IMR-90 (cell line): Measurements from ENCODE around the gene PPRC1. TPM values are rescaled to one million over a fixed set of nuclear protein-coding genes. Genes with fewer than 3 reads are reported as not detected.

ENCODE experiments used
- ATAC-seq: fragments of 200-7000 bp; cut with Tn5 transposase; 2 replicates; pipeline ENCODE4 v1.9.1; 2020; ENCODE audit warnings: low read depth, mild to moderate bottlenecking, moderate library complexity
- BruUV-seq: library from RNA; stranded (reverse); fragments of 400-500 nt; replicated peaks from 2 replicates; lab custom pipeline; 2021; lab: Mats Ljungman, UMichigan
- CTCF ChIA-PET: fragments of 300-600 bp; formaldehyde crosslinking; extraction: SDS; loops from one replicate; lab custom pipeline; 2021; ENCODE audit warnings: antibody characterized with exemption; lab: Yijun Ruan, JAX
- POLR2A ChIA-PET: fragments of 300-600 bp; sonication (Branson Sonifier 250); formaldehyde crosslinking; loops from one replicate; lab custom pipeline; 2022; ENCODE audit warnings: antibody characterized with exemption; ENCODE audit not compliant: unreplicated experiment; lab: Charles Lee
- DNase-seq: peaks from one replicate; pipeline ENCODE4 v3.0.0; 2013
- H2AFZ ChIP-seq: replicated peaks from 2 replicates; pipeline ENCODE3; 2013; ENCODE audit warnings: low read length, mild to moderate bottlenecking; ENCODE audit not compliant: poor library complexity
- H2AK5ac ChIP-seq: 2 replicates; pipeline ENCODE4 v1.6.1; 2013; ENCODE audit warnings: low read depth, low read length, inconsistent platforms
- H2AK9ac ChIP-seq: replicated peaks from 2 replicates; pipeline ENCODE3; 2013; ENCODE audit warnings: mild to moderate bottlenecking, low read depth, low read length, moderate library complexity; ENCODE audit not compliant: poor library complexity
- H2BK120ac ChIP-seq: 2 replicates; pipeline ENCODE4 v1.6.1; 2013; ENCODE audit warnings: low read depth, low read length, inconsistent platforms
- H2BK15ac ChIP-seq: 3 replicates; pipeline ENCODE4 v1.6.1; 2013; ENCODE audit warnings: low read depth, low read length, inconsistent platforms
- H2BK20ac ChIP-seq: 2 replicates; pipeline ENCODE4 v1.6.1; 2013; ENCODE audit warnings: low read depth, mild to moderate bottlenecking, inconsistent platforms, low read length, moderate library complexity
- H2BK5ac ChIP-seq: 2 replicates; pipeline ENCODE4 v1.6.1; 2013; ENCODE audit warnings: mild to moderate bottlenecking, low read depth, low read length, inconsistent platforms; ENCODE audit not compliant: poor library complexity, severe bottlenecking
- H3K14ac ChIP-seq: replicated peaks from 2 replicates; pipeline ENCODE4 v1.6.1; 2013; ENCODE audit warnings: low read depth, low read length, inconsistent platforms
- H3K18ac ChIP-seq: 2 replicates; pipeline ENCODE4 v1.6.1; 2013; ENCODE audit warnings: low read depth, low read length, control low read depth
- H3K23ac ChIP-seq: 2 replicates; pipeline ENCODE4 v1.6.1; 2013; ENCODE audit warnings: low read depth, low read length, inconsistent platforms
- H3K27ac ChIP-seq: 2 replicates; pipeline ENCODE4 v1.5.1; 2013; ENCODE audit warnings: mild to moderate bottlenecking, control low read depth, low read length; ENCODE audit not compliant: insufficient read depth
- H3K27me3 ChIP-seq: 2 replicates; pipeline ENCODE4 v1.6.1; 2013; ENCODE audit warnings: low read length; ENCODE audit not compliant: control insufficient read depth, insufficient read depth
- H3K36me3 ChIP-seq: 2 replicates; pipeline ENCODE4 v1.6.1; 2013; ENCODE audit warnings: low read length, mixed read lengths; ENCODE audit not compliant: control insufficient read depth, insufficient read depth
- H3K4ac ChIP-seq: 2 replicates; pipeline ENCODE4 v1.6.1; 2013; ENCODE audit warnings: low read depth, low read length, inconsistent platforms
- H3K4me1 ChIP-seq: 2 replicates; pipeline ENCODE4 v1.6.1; 2013; ENCODE audit warnings: low read length, mixed read lengths; ENCODE audit not compliant: control insufficient read depth, insufficient read depth
- H3K4me2 ChIP-seq: 2 replicates; pipeline ENCODE4 v1.6.1; 2013; ENCODE audit warnings: low read depth, mild to moderate bottlenecking, control low read depth, low read length, moderate library complexity
- H3K4me3 ChIP-seq: 2 replicates; pipeline ENCODE4 v1.5.1; 2013; ENCODE audit warnings: low read depth, mild to moderate bottlenecking, control low read depth, low read length, moderate library complexity; ENCODE audit not compliant: insufficient read depth
- H3K56ac ChIP-seq: 2 replicates; pipeline ENCODE4 v1.6.1; 2013; ENCODE audit warnings: low read length, inconsistent platforms; ENCODE audit not compliant: insufficient read depth; ENCODE audit errors: extremely low read depth
- H3K79me1 ChIP-seq, 2 experiments: 2 replicates each; pipeline ENCODE4 v1.6.1; 2013; ENCODE audit warnings: low read length in 2 of 2, inconsistent platforms in 1 of 2, low read depth in 1 of 2
- H3K9ac ChIP-seq: 2 replicates; pipeline ENCODE4 v1.6.1; 2013; ENCODE audit warnings: low read depth, low read length, control low read depth
- H3K9me1 ChIP-seq: 2 replicates; pipeline ENCODE4 v1.6.1; 2013; ENCODE audit warnings: low read length, inconsistent platforms; ENCODE audit not compliant: insufficient read depth
- H3K9me3 ChIP-seq: 2 replicates; pipeline ENCODE4 v1.6.1; 2013; ENCODE audit warnings: low read length; ENCODE audit not compliant: control insufficient read depth, insufficient read depth
- H4K20me1 ChIP-seq: 2 replicates; pipeline ENCODE4 v1.6.1; 2013; ENCODE audit warnings: low read length, inconsistent platforms; ENCODE audit not compliant: insufficient read depth
- H4K5ac ChIP-seq: 2 replicates; pipeline ENCODE4 v1.6.1; 2013; ENCODE audit warnings: mild to moderate bottlenecking, low read depth, low read length, control low read depth
- H4K8ac ChIP-seq, 2 experiments: 2 replicates each; pipeline ENCODE4 v1.6.1; 2013; ENCODE audit warnings: low read depth in 2 of 2, low read length in 2 of 2, control low read depth in 1 of 2, inconsistent platforms in 1 of 2
- H4K91ac ChIP-seq: 2 replicates; pipeline ENCODE4 v1.6.1; 2013; ENCODE audit warnings: low read depth, low read length, inconsistent platforms; ENCODE audit not compliant: insufficient read depth
- CEBPB ChIP-seq: IDR thresholded peaks from 2 replicates; pipeline ENCODE4 v1.6.1; 2012; ENCODE audit warnings: low read depth, low read length, improper control_type of control experiment
- CHD1 ChIP-seq: IDR thresholded peaks from 2 replicates; pipeline ENCODE4 v1.6.1; 2012; ENCODE audit warnings: low read depth, low read length, improper control_type of control experiment
- POLR2A ChIP-seq: IDR thresholded peaks from 2 replicates; pipeline ENCODE4 v1.6.1; 2012; ENCODE audit warnings: mild to moderate bottlenecking, low read depth, low read length
- RCOR1 ChIP-seq: IDR thresholded peaks from 2 replicates; pipeline ENCODE4 v1.6.1; 2012; ENCODE audit warnings: mild to moderate bottlenecking, low read length, improper control_type of control experiment; ENCODE audit not compliant: insufficient replicate concordance
- RFX5 ChIP-seq: IDR thresholded peaks from 2 replicates; pipeline ENCODE4 v1.8.0; 2012; ENCODE audit warnings: low read depth, mild to moderate bottlenecking, low read length, moderate library complexity
- SMC3 ChIP-seq: fragments of 150-350 bp; IDR thresholded peaks from 2 replicates; pipeline ENCODE4 v1.6.1; 2016; ENCODE audit warnings: low read depth, mild to moderate bottlenecking, antibody characterized with exemption, low read length, moderate library complexity
- WGBS, 2 experiments: methylation state at CpG; one replicate each; pipeline versions ENCODE4 v1.1.5 to v1.1.7; 2013; ENCODE audit warnings: missing lambda C conversion rate in 2 of 2; ENCODE audit not compliant: insufficient read length in 1 of 2; ENCODE audit errors: extremely low coverage in 2 of 2; 5-methylcytosine and 5-hydroxymethylcytosine counted together
- dilution Hi-C: fragments of 300-500 bp; cut with HindIII; formaldehyde crosslinking; loops from one replicate; pipeline ENCODE4 v1.14.3; 2018; ENCODE audit warnings: low sequenced_read_pairs; ENCODE audit not compliant: unreplicated experiment
- in situ Hi-C: fragments of 300-500 bp; cut with MboI; formaldehyde crosslinking; loops from 3 replicates; pipeline ENCODE4 v1.14.3; 2019; ENCODE audit warnings: low sequenced_read_pairs, inconsistent platforms, mixed read lengths
- intact Hi-C: fragments of 100-400 bp; cut with micrococcal nuclease; formaldehyde crosslinking; loops from 2 replicates; pipeline ENCODE4 v1.10.0; 2022
- polyA plus RNA-seq, 3 experiments: library from polyadenylated mRNA; depleted of rRNA; stranded (reverse); fragments of >200 nt; gene quantifications; 2 replicates each; pipeline ENCODE4 v1.2.3, GENCODE V29; 2012; ENCODE audit warnings: low replicate concordance in 1 of 3
- total RNA-seq: library from RNA; depleted of rRNA; stranded (reverse); fragments of >200 nt; gene quantifications from 2 replicates; pipeline ENCODE4 v1.2.3, GENCODE V29; 2012

PPRC1 gene
- total and polyA plus RNA-seq, 2 of the 4 experiments (the other 2 are of a cell fraction): 11.8 to 38.7 TPM

- H2AK5ac ChIP-seq: no peak overlapping the region
- H4K20me1 ChIP-seq: peaks cover 40% of the 10 kb centered on the region
- H4K91ac ChIP-seq: no peak overlapping the region
- H3K27ac ChIP-seq: no peak overlapping the region
- H3K4me2 ChIP-seq: no peak overlapping the region
- ChIA-PET CTCF (interaction anchor here (1.7 kb wide), 1 partner anchor 12 kb away, joined by 4 read pairs; no protein-coding TSS in a partner anchor), POLR2A (interaction anchor here (0.5 kb wide), 1 partner anchor 19 kb away, joined by 3 read pairs; no protein-coding TSS in a partner anchor)
- ATAC-seq (no peak), DNase-seq (no peak)
- H4K8ac ChIP-seq: no peak overlapping the region
- no peak overlapping the region for H2AK9ac ChIP-seq
- dilution Hi-C loops (no loop called here), intact Hi-C loops (no loop called here), in situ Hi-C loops (no loop called here)
- H4K5ac ChIP-seq: no peak overlapping the region
- H3K4me1 ChIP-seq: peaks cover 4% of the 10 kb centered on the region; the same call in 1 of the 2 replicates
- BruUV-seq: no TSS peak
- H2BK20ac ChIP-seq: no peak overlapping the region
- no peak overlapping the region for H3K56ac ChIP-seq
- no peak overlapping the region for H2BK15ac ChIP-seq
- H3K23ac ChIP-seq: no peak overlapping the region
- peaks cover 52% of the 10 kb centered on the region for H3K36me3 ChIP-seq
- H3K18ac ChIP-seq: no peak overlapping the region
- no peaks in the 10 kb centered on the region for H3K9me3 ChIP-seq
- H2BK120ac ChIP-seq: no peak overlapping the region
- no peak overlapping the region for H3K4me3 ChIP-seq
- no peaks in the 10 kb centered on the region for H3K27me3 ChIP-seq
- 100% methylated on average over 2 of the region's 17 CpGs; no CpG with 5 or more reads in 1 of the 2 experiments for WGBS, 2 experiments
- H3K79me1 ChIP-seq: peaks cover 14 to 62% of the 10 kb centered on the region in 2 experiments
- H2AFZ ChIP-seq: no peak overlapping the region
- TF ChIP-seq CEBPB (no peak), RCOR1 (no peak), POLR2A (no peak), RFX5 (no peak), CHD1 (no peak), SMC3 (no peak)
- no peak overlapping the region for H2BK5ac ChIP-seq
- no peak overlapping the region for H3K4ac ChIP-seq
- H3K14ac ChIP-seq: no peak overlapping the region
- no peak overlapping the region for H3K9ac ChIP-seq
- H3K9me1 ChIP-seq: peaks cover 10% of the 10 kb centered on the region; the same call in 1 of the 2 replicates
Observed at GRCh38 chr10:102146971-102147428, 14.2 kb downstream of the PPRC1 start.
